ENCODE results near the gene MTRR.

The MTRR gene

GRCh38 chr5:7857361-7857760, 11.6 kb upstream of the MTRR start:
- Histone ChIP-seq H3K18ac (ENCODE audit: low read length) (no peak overlapping the region), H3K27me3 (ENCODE audit: insufficient read depth, low read length, poor library complexity) (no peaks in the 10 kb centered on the region), H3K4me1 (ENCODE audit: control insufficient read depth, low read depth, low read length) (no peaks in the 10 kb centered on the region), H3K4me3 (ENCODE audit: low read length) (no peak overlapping the region), H3K79me1 (ENCODE audit: low read length) (no peaks in the 10 kb centered on the region), H3K56ac (ENCODE audit: low read length) (no peak overlapping the region), H2BK5ac (ENCODE audit: low read length) (no peak overlapping the region), H4K8ac (ENCODE audit: low read depth, low read length) (no peak overlapping the region), H3K4ac (ENCODE audit: low read depth, low read length) (no peak overlapping the region), H2BK15ac (replicated peaks; ENCODE audit: low read depth) (no peak overlapping the region), H4K5ac (ENCODE audit: low read length) (no peak overlapping the region), H3K4me2 (ENCODE audit: low read length) (no peak overlapping the region), H3K36me3 (ENCODE audit: control insufficient read depth, insufficient read depth, low read length) (no peaks in the 10 kb centered on the region), H2AK5ac (ENCODE audit: low read length) (no peak overlapping the region), H3K79me2 (ENCODE audit: control insufficient read depth, insufficient read depth, low read length) (no peaks in the 10 kb centered on the region), H3K27ac (ENCODE audit: low read depth, low read length) (no peak overlapping the region), H3K23ac (ENCODE audit: low read length) (no peak overlapping the region), H2BK120ac (ENCODE audit: low read depth, low read length) (no peak overlapping the region), H3K9ac (ENCODE audit: low read length) (no peak overlapping the region)
- no peak for DNase-seq
- WGBS (ENCODE audit: extremely low coverage, insufficient coverage, low lambda C conversion rate) = no CpG with 5 or more reads among the region's 5 CpGs

DNA sequence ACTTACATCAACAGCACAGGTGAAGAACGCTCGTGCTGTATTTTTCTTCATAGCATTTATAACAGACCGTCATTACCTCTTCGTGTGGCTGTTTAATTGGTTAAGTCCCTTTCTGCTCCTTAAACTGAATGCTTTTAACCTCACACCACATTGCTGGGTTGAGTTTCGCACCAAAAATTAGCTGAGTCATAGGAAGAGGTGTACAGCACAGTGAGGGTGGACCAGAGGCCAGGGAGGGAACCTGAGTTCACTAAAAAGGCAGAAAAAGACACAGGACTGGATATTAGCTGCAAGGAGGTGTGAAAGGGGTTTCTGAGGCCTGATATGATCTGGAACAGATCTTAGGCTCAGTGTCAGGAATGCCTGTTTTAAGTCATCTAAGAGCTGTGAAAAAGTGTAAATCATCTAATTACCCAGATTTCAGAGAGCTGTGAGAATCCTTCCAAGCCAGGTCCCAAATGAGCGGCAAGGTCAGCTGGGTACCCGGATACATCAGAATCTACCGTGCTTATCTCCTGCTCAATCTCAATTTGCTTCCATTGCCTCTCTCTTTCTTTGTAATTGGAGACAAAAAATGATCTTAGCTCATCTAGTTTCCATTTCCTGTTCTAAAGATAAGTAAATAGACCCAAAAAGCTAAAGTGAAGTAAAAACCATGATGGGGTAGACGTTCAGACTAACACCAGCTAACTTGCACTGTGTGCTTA, 10.9 kb upstream of the MTRR start:
- H3K56ac ChIP-seq (ENCODE audit: low read length) = no peak overlapping the region
- no peak overlapping the region for H3K9ac ChIP-seq (ENCODE audit: low read length)
- H3K4me2 ChIP-seq (ENCODE audit: low read length) = no peak overlapping the region
- H3K4me1 ChIP-seq (ENCODE audit: control insufficient read depth, low read depth, low read length) = no peaks in the 10 kb centered on the region
- no peak overlapping the region for H2BK15ac ChIP-seq (replicated peaks; ENCODE audit: low read depth)
- H4K5ac ChIP-seq (ENCODE audit: low read length) = no peak overlapping the region
- H4K8ac ChIP-seq (ENCODE audit: low read depth, low read length) = no peak overlapping the region
- H2BK5ac ChIP-seq (ENCODE audit: low read length) = no peak overlapping the region
- no peak overlapping the region for H3K4ac ChIP-seq (ENCODE audit: low read depth, low read length)
- no peaks in the 10 kb centered on the region for H3K79me1 ChIP-seq (ENCODE audit: low read length)
- H3K79me2 ChIP-seq (ENCODE audit: control insufficient read depth, insufficient read depth, low read length) = no peaks in the 10 kb centered on the region
- no peak overlapping the region for H3K18ac ChIP-seq (ENCODE audit: low read length)
- no peak for DNase-seq
- H3K27me3 ChIP-seq (ENCODE audit: insufficient read depth, low read length, poor library complexity) = no peaks in the 10 kb centered on the region
- no peak overlapping the region for H2AK5ac ChIP-seq (ENCODE audit: low read length)
- no peak overlapping the region for H3K4me3 ChIP-seq (ENCODE audit: low read length)
- no peaks in the 10 kb centered on the region for H3K36me3 ChIP-seq (ENCODE audit: control insufficient read depth, insufficient read depth, low read length)
- no peak overlapping the region for H3K23ac ChIP-seq (ENCODE audit: low read length)
- no peak overlapping the region for H2BK120ac ChIP-seq (ENCODE audit: low read depth, low read length)
- no peak overlapping the region for H3K27ac ChIP-seq (ENCODE audit: low read depth, low read length)
- WGBS (ENCODE audit: extremely low coverage, insufficient coverage, low lambda C conversion rate) = no CpG with 5 or more reads among the region's 9 CpGs

- Histone ChIP-seq H4K5ac (ENCODE audit: low read length) (no peak overlapping the region), H2BK5ac (ENCODE audit: low read length) (no peak overlapping the region), H3K79me1 (ENCODE audit: low read length) (peaks cover 2% of the 10 kb centered on the region), H3K4me1 (ENCODE audit: control insufficient read depth, low read depth, low read length) (no peaks in the 10 kb centered on the region), H2AK5ac (ENCODE audit: low read length) (no peak overlapping the region), H3K18ac (ENCODE audit: low read length) (no peak overlapping the region), H3K4ac (ENCODE audit: low read depth, low read length) (no peak overlapping the region), H3K56ac (ENCODE audit: low read length) (no peak overlapping the region), H3K79me2 (ENCODE audit: control insufficient read depth, insufficient read depth, low read length) (peaks cover 18% of the 10 kb centered on the region), H3K36me3 (ENCODE audit: control insufficient read depth, insufficient read depth, low read length) (no peaks in the 10 kb centered on the region), H3K4me3 (ENCODE audit: low read length) (no peak overlapping the region), H2BK15ac (replicated peaks; ENCODE audit: low read depth) (no peak overlapping the region), H2BK120ac (ENCODE audit: low read depth, low read length) (no peak overlapping the region), H3K23ac (ENCODE audit: low read length) (no peak overlapping the region), H3K4me2 (ENCODE audit: low read length) (no peak overlapping the region), H3K27me3 (ENCODE audit: insufficient read depth, low read length, poor library complexity) (no peaks in the 10 kb centered on the region), H3K27ac (ENCODE audit: low read depth, low read length) (no peak overlapping the region), H4K8ac (ENCODE audit: low read depth, low read length) (no peak overlapping the region), H3K9ac (ENCODE audit: low read length) (no peak overlapping the region)
- WGBS (ENCODE audit: extremely low coverage, insufficient coverage, low lambda C conversion rate) = no CpG with 5 or more reads among the region's 2 CpGs
- no peak for DNase-seq
Measured at GRCh38 chr5:7866196-7866595, 2.8 kb upstream of the MTRR start.

DNA sequence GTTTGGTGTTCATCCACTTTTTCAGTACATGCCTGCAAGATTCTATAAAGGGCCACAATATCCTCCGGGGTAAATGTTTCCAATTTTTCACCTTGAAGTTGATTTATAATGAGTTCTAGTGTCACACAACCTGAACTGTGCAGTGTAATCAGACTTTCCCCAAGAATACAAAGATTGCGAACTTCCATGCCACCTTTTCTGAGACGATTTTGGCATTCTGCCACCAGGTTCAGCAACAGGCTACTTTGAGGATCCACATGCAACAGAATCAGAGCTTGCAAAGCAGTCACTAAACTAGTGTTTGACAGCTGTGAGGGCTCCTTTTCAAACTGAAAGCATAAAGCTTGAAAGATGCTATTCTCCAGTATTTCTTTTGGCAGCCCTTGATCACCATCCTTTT, 1.7 kb upstream of the MTRR start:
- H3K79me2 ChIP-seq (ENCODE audit: control insufficient read depth, insufficient read depth, low read length) = peaks cover 26% of the 10 kb centered on the region
- no peak overlapping the region for H2BK120ac ChIP-seq (ENCODE audit: low read depth, low read length)
- no peak overlapping the region for H3K27ac ChIP-seq (ENCODE audit: low read depth, low read length)
- no peak for DNase-seq
- no peak overlapping the region for H3K9ac ChIP-seq (ENCODE audit: low read length)
- H3K27me3 ChIP-seq (ENCODE audit: insufficient read depth, low read length, poor library complexity) = no peaks in the 10 kb centered on the region
- no peak overlapping the region for H3K4me3 ChIP-seq (ENCODE audit: low read length)
- H3K4me1 ChIP-seq (ENCODE audit: control insufficient read depth, low read depth, low read length) = no peaks in the 10 kb centered on the region
- no peak overlapping the region for H3K4me2 ChIP-seq (ENCODE audit: low read length)
- H3K23ac ChIP-seq (ENCODE audit: low read length) = no peak overlapping the region
- H4K5ac ChIP-seq (ENCODE audit: low read length) = no peak overlapping the region
- peaks cover 8% of the 10 kb centered on the region for H3K79me1 ChIP-seq (ENCODE audit: low read length)
- WGBS (ENCODE audit: extremely low coverage, insufficient coverage, low lambda C conversion rate) = no CpG with 5 or more reads among the region's 3 CpGs
- H2BK5ac ChIP-seq (ENCODE audit: low read length) = no peak overlapping the region
- no peak overlapping the region for H3K4ac ChIP-seq (ENCODE audit: low read depth, low read length)
- no peaks in the 10 kb centered on the region for H3K36me3 ChIP-seq (ENCODE audit: control insufficient read depth, insufficient read depth, low read length)
- no peak overlapping the region for H3K18ac ChIP-seq (ENCODE audit: low read length)
- H2AK5ac ChIP-seq (ENCODE audit: low read length) = no peak overlapping the region
- no peak overlapping the region for H2BK15ac ChIP-seq (replicated peaks; ENCODE audit: low read depth)
- H3K56ac ChIP-seq (ENCODE audit: low read length) = no peak overlapping the region
- no peak overlapping the region for H4K8ac ChIP-seq (ENCODE audit: low read depth, low read length)

DNA sequence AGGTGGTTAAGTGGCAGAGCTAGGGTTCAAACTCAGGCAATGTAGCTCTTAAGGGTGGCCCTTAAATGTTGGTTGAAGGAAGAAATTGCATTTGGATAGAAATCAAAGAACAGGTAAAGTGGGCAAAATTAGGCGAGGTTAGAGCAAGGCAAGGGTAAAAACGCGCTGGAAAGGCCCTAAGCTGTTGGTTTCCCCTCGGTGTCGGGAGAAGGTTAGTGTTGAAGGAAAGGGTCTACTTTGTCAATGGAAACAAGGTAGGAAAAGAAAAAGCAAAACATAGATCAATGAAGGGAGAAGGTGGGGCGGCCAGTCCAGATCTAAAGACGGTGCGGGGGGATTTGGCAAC, 548 bp upstream of the MTRR start:
- Histone ChIP-seq H3K36me3 (ENCODE audit: control insufficient read depth, insufficient read depth, low read length) (no peaks in the 10 kb centered on the region), H3K23ac (ENCODE audit: low read length) (no peak overlapping the region), H3K18ac (ENCODE audit: low read length) (peak overlapping the region; percentile 94), H3K27ac (ENCODE audit: low read depth, low read length) (no peak overlapping the region), H2BK120ac (ENCODE audit: low read depth, low read length) (no peak overlapping the region), H2AK5ac (ENCODE audit: low read length) (no peak overlapping the region), H4K8ac (ENCODE audit: low read depth, low read length) (no peak overlapping the region), H3K4me1 (ENCODE audit: control insufficient read depth, low read depth, low read length) (no peaks in the 10 kb centered on the region), H3K27me3 (ENCODE audit: insufficient read depth, low read length, poor library complexity) (no peaks in the 10 kb centered on the region), H3K4me3 (ENCODE audit: low read length) (peak overlapping the region; percentile 66), H4K5ac (ENCODE audit: low read length) (no peak overlapping the region), H3K9ac (ENCODE audit: low read length) (peak overlapping the region; percentile 68), H3K4ac (ENCODE audit: low read depth, low read length) (peak overlapping the region; percentile 78), H3K56ac (ENCODE audit: low read length) (peak overlapping the region; percentile 86), H2BK15ac (replicated peaks; ENCODE audit: low read depth) (no peak overlapping the region), H3K4me2 (ENCODE audit: low read length) (peak overlapping the region; percentile 84), H2BK5ac (ENCODE audit: low read length) (no peak overlapping the region), H3K79me2 (ENCODE audit: control insufficient read depth, insufficient read depth, low read length) (peaks cover 36% of the 10 kb centered on the region), H3K79me1 (ENCODE audit: low read length) (peaks cover 15% of the 10 kb centered on the region)
- DNase-seq = no peak
- no CpG with 5 or more reads among the region's 8 CpGs for WGBS (ENCODE audit: extremely low coverage, insufficient coverage, low lambda C conversion rate)

All from mesendoderm (in vitro differentiated cells).